Activated T-helper 2 cell treated with anti-CD3 and anti-CD28 coated beads, Interferon-gamma antibody, Interleukin-2, Interleukin-4, amounts not matched to agents 10 μg/mL and 5 μg/mL and 100 μg/mL, durations not matched to agents 14 hours and 24 hours and 36 hours (primary cell): Measurements from ENCODE around the gene MAEA. TPM values are rescaled to one million over a fixed set of nuclear protein-coding genes. Genes with fewer than 3 reads are reported as not detected.

Experiments used
- DNase-seq: peaks from one replicate; pipeline ENCODE4 v3.0.0; 2021; ENCODE audit warnings: low spot score
- H3K27ac Mint-ChIP-seq: one replicate; pipeline ENCODE4 v1.8.0; 2021; ENCODE audit warnings: mixed read lengths
- H3K27me3 Mint-ChIP-seq: one replicate; pipeline ENCODE4 v1.8.0; 2021; ENCODE audit warnings: low read depth, mixed read lengths
- H3K36me3 Mint-ChIP-seq: one replicate; pipeline ENCODE4 v1.8.0; 2021; ENCODE audit warnings: low read depth, mixed read lengths
- H3K4me1 Mint-ChIP-seq: one replicate; pipeline ENCODE4 v1.8.0; 2021; ENCODE audit warnings: low read depth, mixed read lengths
- H3K4me3 Mint-ChIP-seq: one replicate; pipeline ENCODE4 v1.8.0; 2021; ENCODE audit warnings: low read depth, mild to moderate bottlenecking, moderate library complexity, mixed read lengths
- H3K9me3 Mint-ChIP-seq: one replicate; pipeline ENCODE4 v1.8.0; 2021; ENCODE audit warnings: mixed read lengths
- intact Hi-C: fragments of 100-400 bp; cut with micrococcal nuclease; formaldehyde crosslinking; loops from one replicate; pipeline ENCODE4 v1.15.1; 2023
- total RNA-seq: library from RNA; stranded (reverse); gene quantifications from 2 replicates; pipeline ENCODE4 v1.2.3, GENCODE V29; 2022

The MAEA gene
- total RNA-seq, 1 donor from 2014 or later, result 59.2 TPM

DNA sequence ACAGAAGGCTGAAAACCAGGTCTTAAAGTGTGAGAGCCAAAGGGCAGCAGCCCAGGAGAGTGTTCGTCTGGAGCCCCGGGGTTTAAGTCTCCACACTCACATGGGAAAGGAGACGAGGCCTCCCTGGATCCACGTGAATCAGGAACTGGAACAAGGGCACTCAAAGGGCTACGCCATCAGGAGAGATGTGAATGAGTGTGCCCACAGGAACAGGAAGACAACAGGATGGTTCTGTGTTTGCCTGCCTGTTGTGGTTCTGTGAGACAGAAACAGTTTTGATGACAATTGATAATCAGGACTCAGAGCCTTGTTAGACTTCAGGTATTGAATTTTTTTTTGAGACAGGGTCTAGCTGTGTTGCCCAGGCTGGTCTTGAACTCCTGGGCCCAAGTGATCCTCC is 35.9 kb upstream of the MAEA start:
- H3K27me3 Mint-ChIP-seq, result no peaks in the 10 kb centered on the region
- no peak overlapping the region for H3K4me3 Mint-ChIP-seq
- DNase-seq, result no peak
- peaks cover 24% of the 10 kb centered on the region for H3K4me1 Mint-ChIP-seq
- intact Hi-C loops, result no loop called here
- peaks cover 71% of the 10 kb centered on the region for H3K9me3 Mint-ChIP-seq
- no peak overlapping the region for H3K27ac Mint-ChIP-seq
- H3K36me3 Mint-ChIP-seq, result peaks cover 68% of the 10 kb centered on the region

DNA sequence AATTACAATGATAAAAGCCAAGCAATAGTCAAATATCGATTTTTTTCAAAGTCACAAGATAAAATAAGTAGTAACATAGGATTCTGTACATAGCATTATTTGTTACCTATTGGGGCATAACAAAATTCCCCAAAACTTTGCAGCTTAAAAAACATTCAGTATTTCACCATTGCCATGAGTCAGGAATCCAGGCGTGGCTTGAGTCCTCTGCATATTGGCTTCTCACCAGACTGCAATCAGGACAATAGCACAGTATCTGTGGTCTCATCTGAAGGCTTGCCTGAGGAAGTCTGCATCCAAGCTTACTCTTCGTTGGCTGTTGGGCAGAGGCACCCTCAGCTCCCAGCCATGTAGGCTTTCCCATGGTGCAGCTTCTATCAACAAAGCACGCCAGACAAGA is 34.5 kb upstream of the MAEA start:
- H3K27me3 Mint-ChIP-seq, result no peaks in the 10 kb centered on the region
- no peak overlapping the region for H3K4me3 Mint-ChIP-seq
- peaks cover 63% of the 10 kb centered on the region for H3K36me3 Mint-ChIP-seq
- no peak for DNase-seq
- intact Hi-C loops, result no loop called here
- peaks cover 70% of the 10 kb centered on the region for H3K9me3 Mint-ChIP-seq
- peaks cover 29% of the 10 kb centered on the region for H3K4me1 Mint-ChIP-seq
- H3K27ac Mint-ChIP-seq, result no peak overlapping the region

GRCh38 chr4:1255699-1256098 is 34.0 kb upstream of the MAEA start:
- Mint-ChIP-seq H3K27ac (no peak overlapping the region), H3K4me1 (peaks cover 29% of the 10 kb centered on the region), H3K4me3 (no peak overlapping the region), H3K9me3 (peaks cover 67% of the 10 kb centered on the region), H3K36me3 (peaks cover 58% of the 10 kb centered on the region), H3K27me3 (no peaks in the 10 kb centered on the region)
- intact Hi-C loops, result no loop called here
- DNase-seq, result no peak

- Mint-ChIP-seq H3K4me3 (no peak overlapping the region), H3K36me3 (peaks cover 40% of the 10 kb centered on the region), H3K4me1 (peaks cover 40% of the 10 kb centered on the region), H3K27me3 (no peaks in the 10 kb centered on the region), H3K27ac (no peak overlapping the region), H3K9me3 (peaks cover 45% of the 10 kb centered on the region)
- intact Hi-C loops, result no loop called here
- DNase-seq, result no peak
Measured at GRCh38 chr4:1258457-1258856, 31.2 kb upstream of the MAEA start.

DNA sequence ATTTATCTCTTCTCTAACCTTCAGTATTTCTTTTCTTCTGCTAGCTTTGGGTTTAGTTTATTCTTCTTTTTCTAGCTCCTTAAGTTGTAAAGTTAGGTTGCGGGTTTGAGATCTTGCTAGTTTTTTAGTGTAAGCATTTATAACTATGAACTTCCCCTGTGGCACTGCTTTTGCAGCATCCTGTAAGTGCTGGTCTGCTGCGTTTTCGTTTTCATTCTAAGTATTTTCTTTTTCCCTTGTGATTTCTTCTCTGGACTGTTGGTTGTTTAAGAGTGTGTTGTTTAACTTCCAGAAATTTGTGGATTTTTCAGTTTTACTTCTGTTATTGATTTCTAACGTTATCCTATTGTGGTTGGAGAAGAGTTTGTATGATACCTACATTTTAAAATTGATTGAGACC is 29.7 kb upstream of the MAEA start:
- intact Hi-C loops, result no loop called here
- Mint-ChIP-seq H3K4me3 (no peak overlapping the region), H3K27ac (no peak overlapping the region), H3K36me3 (peaks cover 36% of the 10 kb centered on the region), H3K4me1 (peaks cover 37% of the 10 kb centered on the region), H3K9me3 (peaks cover 34% of the 10 kb centered on the region), H3K27me3 (no peaks in the 10 kb centered on the region)
- no peak for DNase-seq

- no peaks in the 10 kb centered on the region for H3K27me3 Mint-ChIP-seq
- H3K4me1 Mint-ChIP-seq, result peaks cover 36% of the 10 kb centered on the region
- DNase-seq, result no peak
- H3K36me3 Mint-ChIP-seq, result peaks cover 33% of the 10 kb centered on the region
- no peak overlapping the region for H3K4me3 Mint-ChIP-seq
- H3K9me3 Mint-ChIP-seq, result peaks cover 32% of the 10 kb centered on the region
- intact Hi-C loops, result no loop called here
- peak overlapping the region; percentile 26 for H3K27ac Mint-ChIP-seq
Measured at GRCh38 chr4:1260418-1261106, 29.1 kb upstream of the MAEA start.

GRCh38 chr4:1261107-1261928 is 28.4 kb upstream of the MAEA start:
- H3K27ac Mint-ChIP-seq, result no peak overlapping the region
- no peak for DNase-seq
- no peaks in the 10 kb centered on the region for H3K27me3 Mint-ChIP-seq
- no peak overlapping the region for H3K4me3 Mint-ChIP-seq
- intact Hi-C loops, result no loop called here
- peaks cover 28% of the 10 kb centered on the region for H3K9me3 Mint-ChIP-seq
- peaks cover 33% of the 10 kb centered on the region for H3K36me3 Mint-ChIP-seq
- peaks cover 34% of the 10 kb centered on the region for H3K4me1 Mint-ChIP-seq

DNA sequence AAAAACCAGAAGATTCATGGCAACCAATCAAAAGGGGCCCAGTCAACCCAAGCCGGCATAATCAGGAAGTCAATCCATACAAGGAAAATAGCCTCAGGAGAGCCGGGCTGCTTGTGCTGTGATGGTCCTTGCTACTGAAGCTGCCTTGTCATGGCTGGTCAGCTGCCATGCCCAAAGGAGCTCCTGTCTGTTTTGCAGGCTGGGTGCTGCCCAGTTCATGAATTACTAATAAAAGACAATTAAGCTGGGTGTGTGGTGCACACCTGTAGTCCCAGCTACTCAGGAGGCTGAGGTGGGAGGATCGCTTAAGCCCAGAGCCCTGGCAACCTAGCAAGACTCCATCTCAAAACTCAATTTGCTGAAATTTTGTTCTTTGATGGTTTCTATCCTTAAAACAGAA is 24.7 kb upstream of the MAEA start:
- Mint-ChIP-seq H3K4me3 (no peak overlapping the region), H3K27me3 (no peaks in the 10 kb centered on the region), H3K9me3 (peaks cover 22% of the 10 kb centered on the region), H3K36me3 (peaks cover 25% of the 10 kb centered on the region), H3K4me1 (peaks cover 40% of the 10 kb centered on the region), H3K27ac (no peak overlapping the region)
- intact Hi-C loops, result no loop called here
- no peak for DNase-seq

- intact Hi-C loops, result no loop called here
- Mint-ChIP-seq H3K9me3 (peaks cover 22% of the 10 kb centered on the region), H3K4me1 (peaks cover 36% of the 10 kb centered on the region), H3K27ac (no peak overlapping the region), H3K36me3 (peaks cover 25% of the 10 kb centered on the region), H3K27me3 (no peaks in the 10 kb centered on the region), H3K4me3 (no peak overlapping the region)
- DNase-seq, result no peak
Measured at GRCh38 chr4:1265351-1265750, 24.3 kb upstream of the MAEA start.

GRCh38 chr4:1266881-1267763 is 22.6 kb upstream of the MAEA start:
- H3K9me3 Mint-ChIP-seq, result peaks cover 26% of the 10 kb centered on the region
- peaks cover 25% of the 10 kb centered on the region for H3K4me1 Mint-ChIP-seq
- intact Hi-C loops, result loop anchor here (2.0 kb wide), 1 partner anchor 18 kb away; the partner anchor contains the start of gene CTBP1
- H3K4me3 Mint-ChIP-seq, result peak overlapping the region; percentile 66
- no peaks in the 10 kb centered on the region for H3K27me3 Mint-ChIP-seq
- no peak for DNase-seq
- H3K27ac Mint-ChIP-seq, result peak overlapping the region; percentile 91
- peaks cover 19% of the 10 kb centered on the region for H3K36me3 Mint-ChIP-seq

DNA sequence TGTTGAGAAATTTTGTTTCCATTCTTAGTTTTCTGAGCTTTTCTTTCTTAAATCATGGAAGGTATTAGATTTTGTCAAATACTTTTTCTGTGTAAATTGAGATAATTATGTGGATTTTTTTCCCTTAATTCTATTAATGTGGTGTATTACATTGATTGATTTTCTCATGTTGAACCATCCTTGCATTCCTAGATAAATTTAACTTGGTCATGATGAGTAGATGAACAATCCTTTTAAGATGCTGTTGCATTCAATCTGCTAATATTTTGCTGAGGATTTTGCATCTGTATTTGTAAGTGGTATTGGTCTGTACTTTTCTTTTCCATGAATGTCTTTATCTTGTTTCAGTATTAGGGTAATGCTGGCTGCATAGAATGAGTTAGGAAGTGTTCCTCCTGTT is 20.5 kb upstream of the MAEA start:
- intact Hi-C loops, result no loop called here
- no peak overlapping the region for H3K27ac Mint-ChIP-seq
- no peak overlapping the region for H3K4me3 Mint-ChIP-seq
- H3K9me3 Mint-ChIP-seq, result peaks cover 26% of the 10 kb centered on the region
- H3K27me3 Mint-ChIP-seq, result no peaks in the 10 kb centered on the region
- H3K36me3 Mint-ChIP-seq, result peaks cover 16% of the 10 kb centered on the region
- no peak for DNase-seq
- H3K4me1 Mint-ChIP-seq, result peaks cover 15% of the 10 kb centered on the region

DNA sequence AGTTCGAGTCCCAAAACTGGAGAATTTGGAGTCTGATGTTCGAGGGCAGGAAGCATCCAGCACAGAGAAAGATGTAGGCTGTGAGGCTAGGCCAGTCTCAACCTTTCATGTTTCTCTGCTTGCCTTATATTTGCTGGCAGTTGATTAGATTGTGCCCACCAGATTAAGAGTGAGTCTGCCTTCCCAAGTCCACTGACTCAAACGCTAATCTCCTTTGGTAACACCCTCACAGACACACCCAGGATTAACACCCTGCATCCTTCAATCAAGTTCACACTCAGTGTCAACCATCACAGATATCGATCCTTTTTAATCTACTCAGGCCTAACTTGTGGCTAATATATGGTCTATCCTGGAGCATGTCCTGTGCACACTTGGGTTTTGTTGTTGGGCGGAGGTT is 18.0 kb upstream of the MAEA start:
- peaks cover under 1% of the 10 kb centered on the region for H3K36me3 Mint-ChIP-seq
- no peak overlapping the region for H3K4me3 Mint-ChIP-seq
- H3K4me1 Mint-ChIP-seq, result peaks cover 11% of the 10 kb centered on the region
- H3K9me3 Mint-ChIP-seq, result peaks cover 17% of the 10 kb centered on the region
- intact Hi-C loops, result no loop called here
- H3K27me3 Mint-ChIP-seq, result peaks cover 1% of the 10 kb centered on the region
- no peak overlapping the region for H3K27ac Mint-ChIP-seq
- DNase-seq, result no peak
